ENCODE data around the gene GCC2.
"Not testable (repeated sequence)": the region's sequence is repeated elsewhere in the genome, so short reads cannot be mapped to it uniquely, and the experiment has no call there.

Gene GCC2, protein sequence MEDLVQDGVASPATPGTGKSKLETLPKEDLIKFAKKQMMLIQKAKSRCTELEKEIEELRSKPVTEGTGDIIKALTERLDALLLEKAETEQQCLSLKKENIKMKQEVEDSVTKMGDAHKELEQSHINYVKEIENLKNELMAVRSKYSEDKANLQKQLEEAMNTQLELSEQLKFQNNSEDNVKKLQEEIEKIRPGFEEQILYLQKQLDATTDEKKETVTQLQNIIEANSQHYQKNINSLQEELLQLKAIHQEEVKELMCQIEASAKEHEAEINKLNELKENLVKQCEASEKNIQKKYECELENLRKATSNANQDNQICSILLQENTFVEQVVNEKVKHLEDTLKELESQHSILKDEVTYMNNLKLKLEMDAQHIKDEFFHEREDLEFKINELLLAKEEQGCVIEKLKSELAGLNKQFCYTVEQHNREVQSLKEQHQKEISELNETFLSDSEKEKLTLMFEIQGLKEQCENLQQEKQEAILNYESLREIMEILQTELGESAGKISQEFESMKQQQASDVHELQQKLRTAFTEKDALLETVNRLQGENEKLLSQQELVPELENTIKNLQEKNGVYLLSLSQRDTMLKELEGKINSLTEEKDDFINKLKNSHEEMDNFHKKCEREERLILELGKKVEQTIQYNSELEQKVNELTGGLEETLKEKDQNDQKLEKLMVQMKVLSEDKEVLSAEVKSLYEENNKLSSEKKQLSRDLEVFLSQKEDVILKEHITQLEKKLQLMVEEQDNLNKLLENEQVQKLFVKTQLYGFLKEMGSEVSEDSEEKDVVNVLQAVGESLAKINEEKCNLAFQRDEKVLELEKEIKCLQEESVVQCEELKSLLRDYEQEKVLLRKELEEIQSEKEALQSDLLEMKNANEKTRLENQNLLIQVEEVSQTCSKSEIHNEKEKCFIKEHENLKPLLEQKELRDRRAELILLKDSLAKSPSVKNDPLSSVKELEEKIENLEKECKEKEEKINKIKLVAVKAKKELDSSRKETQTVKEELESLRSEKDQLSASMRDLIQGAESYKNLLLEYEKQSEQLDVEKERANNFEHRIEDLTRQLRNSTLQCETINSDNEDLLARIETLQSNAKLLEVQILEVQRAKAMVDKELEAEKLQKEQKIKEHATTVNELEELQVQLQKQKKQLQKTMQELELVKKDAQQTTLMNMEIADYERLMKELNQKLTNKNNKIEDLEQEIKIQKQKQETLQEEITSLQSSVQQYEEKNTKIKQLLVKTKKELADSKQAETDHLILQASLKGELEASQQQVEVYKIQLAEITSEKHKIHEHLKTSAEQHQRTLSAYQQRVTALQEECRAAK (N-terminal part only)

DNA sequence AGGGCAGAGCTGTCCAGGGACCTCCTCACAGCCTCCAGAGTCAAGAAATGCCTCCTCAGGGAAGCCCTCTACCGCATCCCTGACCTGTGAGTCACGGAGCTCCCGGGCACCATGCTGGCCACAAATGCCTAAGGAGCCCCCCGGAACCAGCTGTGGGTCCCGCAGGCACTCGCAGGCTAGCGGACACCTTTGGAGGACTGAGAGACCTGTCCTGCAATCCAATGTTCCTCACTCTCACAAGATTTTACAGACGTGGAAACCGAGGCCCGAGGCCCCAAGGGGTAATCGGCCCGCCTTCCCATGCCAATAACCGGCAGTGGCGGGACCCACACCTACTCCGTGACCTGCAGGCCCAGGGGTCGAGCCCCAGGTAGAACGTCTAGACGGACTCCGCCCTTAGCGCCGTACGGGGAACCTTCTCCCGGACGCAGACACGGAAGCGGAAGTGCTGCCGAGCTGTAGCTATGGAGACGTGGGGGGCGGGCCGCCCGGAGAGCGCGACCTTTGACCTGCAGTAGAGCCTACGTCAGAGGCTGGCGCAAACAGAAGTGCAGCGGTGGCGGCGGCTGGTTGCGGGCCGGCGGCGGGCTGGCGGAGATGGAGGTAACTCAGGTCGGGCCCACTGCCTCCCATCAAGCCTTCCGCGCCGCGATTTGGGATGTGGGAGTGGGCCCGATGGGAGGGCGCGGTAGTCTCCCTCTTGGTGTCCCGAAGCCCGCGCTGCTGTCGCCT is at the start of gene GCC2:
Gene GCC2, plus strand, starts transcription at position 529 of the 732 bp plus-strand sequence. Its CDS starts 69 bp downstream, at position 598.
- DNase-seq (ENCODE audit: extremely low read depth in 1 of 2, low read depth in 1 of 2): peak; percentile 87 to 95

DNA sequence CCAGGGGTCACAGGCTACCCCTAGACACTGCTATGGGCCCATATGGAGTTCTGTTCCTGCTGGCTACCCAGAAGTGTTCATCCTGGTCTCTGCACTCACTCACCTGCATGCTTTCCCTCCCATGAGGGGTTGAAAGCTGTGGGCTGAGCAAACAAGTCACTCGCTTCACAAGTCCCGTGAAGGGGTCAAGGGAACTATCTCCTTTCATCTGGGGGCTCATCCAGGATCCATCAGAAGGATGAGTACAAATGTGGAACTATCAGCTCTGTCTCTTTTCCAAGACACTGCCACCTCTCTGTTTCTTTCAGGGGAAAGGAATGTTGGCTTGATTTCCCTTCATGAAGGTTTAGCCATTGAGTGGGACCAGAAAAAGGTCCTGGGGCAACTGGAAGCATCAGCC is 49.5 kb upstream of the GCC2 start:
- no peak for DNase-seq (ENCODE audit: extremely low read depth in 1 of 2, low read depth in 1 of 2)

DNA sequence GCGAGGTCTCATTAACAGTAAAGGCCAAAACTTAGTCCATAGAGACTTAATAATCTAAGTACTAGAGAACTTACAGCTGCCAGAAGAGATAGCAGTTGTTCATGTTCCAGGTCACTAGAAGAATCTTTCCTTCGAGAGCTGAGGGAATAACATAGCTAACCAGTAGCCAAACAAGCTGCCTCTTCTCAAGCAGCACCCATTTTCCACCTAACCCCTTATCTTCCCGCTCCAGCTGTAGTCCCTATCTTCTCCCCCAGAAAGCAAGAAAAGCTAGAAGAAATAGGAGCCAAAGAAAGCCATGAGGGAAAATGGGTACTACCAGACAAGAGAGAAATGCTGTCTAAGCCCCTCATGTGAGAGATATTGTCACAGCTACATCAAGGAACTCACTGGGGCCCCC is 47.2 kb upstream of the GCC2 start:
- no peak for DNase-seq (ENCODE audit: extremely low read depth in 1 of 2, low read depth in 1 of 2)

DNA sequence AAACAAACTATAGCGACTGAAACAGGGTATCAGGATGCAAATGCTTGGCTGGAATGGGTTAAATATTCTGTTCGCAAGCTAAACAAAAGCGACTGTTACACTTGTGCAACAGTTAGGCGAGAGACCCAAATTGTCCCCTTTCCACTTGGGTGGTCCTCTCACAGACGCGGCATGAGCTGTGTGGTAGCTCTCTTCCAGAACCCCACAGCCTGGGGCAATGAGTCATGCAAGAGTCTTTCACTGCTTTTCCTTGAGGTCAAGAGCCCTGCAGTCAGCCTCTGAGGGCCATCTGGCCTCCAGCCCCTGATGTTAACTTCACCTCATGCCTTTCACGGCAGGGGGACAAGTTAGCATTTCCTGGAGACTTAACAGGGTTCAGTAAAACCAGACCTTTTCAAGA is 45.5 kb upstream of the GCC2 start:
- no peak for DNase-seq (ENCODE audit: extremely low read depth in 1 of 2, low read depth in 1 of 2)

DNA sequence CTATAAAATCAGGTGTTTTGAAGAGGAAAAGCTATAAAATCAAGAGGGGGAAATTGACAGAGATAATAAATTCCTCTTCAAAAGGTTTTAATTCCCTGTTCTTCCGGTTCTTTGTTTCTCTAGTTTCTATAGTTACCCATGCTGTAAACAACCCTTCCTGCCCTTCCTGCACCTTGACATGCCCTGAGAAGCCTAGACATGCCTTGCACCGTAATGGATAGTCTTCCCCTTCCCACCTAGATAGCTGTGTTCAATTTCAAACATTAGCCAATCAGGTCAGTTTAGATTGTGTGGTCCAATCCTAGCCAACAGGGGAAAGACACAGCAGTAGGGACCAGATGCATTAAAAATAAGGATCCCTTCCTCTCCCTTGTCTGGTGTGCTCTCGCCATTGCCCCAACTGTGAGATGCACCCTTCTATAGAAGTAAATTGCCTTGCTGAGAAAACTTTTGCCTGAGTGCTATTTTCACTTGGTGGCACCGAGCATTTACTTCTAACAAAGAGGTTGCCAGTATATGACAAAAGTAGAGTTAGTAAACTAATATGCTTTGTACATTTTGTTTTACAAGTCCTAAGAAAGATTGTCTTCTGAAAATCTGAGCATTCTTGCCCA is 44.1 kb upstream of the GCC2 start:
- no peak for DNase-seq (ENCODE audit: extremely low read depth in 1 of 2, low read depth in 1 of 2)

DNA sequence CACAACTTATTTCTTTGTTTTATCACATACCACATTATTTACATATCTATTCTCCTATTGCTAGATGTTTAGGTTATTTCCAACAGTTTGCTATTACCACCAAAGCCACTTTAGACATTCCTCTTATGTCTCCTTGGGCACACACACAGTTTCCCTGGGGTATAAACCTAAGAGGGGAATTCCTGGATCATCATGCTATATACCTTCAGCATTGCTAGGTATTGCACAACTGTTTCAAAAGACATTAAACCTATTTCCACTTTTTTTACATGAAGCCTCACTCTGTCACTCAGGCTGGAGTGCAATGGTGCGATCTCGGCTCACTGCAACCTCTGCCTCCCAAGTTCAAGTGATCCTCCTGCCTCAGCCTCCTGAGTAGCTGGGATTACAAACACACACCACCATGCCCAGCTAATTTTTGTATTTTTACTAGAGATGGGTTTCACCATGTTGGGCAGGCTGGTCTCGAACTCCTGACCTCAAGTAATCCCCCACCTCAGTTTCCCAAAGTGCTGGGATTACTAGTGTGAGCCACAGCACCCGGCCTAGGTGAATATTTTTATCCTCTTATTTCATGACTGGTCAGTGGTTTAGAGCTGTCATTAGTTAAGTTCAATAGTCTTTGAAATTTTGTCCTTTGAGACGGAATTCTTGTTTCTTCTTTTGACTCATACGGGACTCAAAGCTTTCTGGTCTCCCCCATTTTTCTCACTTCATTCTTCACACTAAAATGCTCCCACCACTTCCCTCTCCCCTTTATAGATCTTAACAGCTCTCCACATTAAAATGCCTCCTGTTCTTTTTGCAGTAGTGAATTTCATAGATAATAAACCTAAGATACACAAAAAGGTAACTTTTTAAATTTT is 40.9 kb upstream of the GCC2 start:
- DNase-seq (ENCODE audit: extremely low read depth in 1 of 2, low read depth in 1 of 2): no peak

DNA sequence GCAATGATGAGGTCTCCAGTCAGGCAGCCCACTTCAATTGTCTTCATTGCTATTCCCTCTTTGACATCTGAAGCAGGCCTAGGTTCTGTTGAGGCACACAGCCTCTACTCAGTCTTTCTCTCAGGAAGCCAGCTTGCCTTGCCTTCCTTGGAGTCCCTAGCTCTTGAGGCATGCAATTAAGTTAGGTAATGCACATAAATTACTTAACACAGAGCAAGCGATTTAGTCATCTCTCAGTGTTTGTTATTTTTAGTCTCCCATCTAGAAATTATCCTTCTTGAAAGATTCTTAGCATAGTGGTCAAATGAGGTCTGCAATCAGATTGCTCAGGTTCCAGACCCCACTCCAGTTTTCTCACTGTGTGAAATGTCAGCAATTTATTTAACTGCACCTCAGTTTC is 39.2 kb upstream of the GCC2 start:
- DNase-seq (ENCODE audit: extremely low read depth in 1 of 2, low read depth in 1 of 2): no peak

DNA sequence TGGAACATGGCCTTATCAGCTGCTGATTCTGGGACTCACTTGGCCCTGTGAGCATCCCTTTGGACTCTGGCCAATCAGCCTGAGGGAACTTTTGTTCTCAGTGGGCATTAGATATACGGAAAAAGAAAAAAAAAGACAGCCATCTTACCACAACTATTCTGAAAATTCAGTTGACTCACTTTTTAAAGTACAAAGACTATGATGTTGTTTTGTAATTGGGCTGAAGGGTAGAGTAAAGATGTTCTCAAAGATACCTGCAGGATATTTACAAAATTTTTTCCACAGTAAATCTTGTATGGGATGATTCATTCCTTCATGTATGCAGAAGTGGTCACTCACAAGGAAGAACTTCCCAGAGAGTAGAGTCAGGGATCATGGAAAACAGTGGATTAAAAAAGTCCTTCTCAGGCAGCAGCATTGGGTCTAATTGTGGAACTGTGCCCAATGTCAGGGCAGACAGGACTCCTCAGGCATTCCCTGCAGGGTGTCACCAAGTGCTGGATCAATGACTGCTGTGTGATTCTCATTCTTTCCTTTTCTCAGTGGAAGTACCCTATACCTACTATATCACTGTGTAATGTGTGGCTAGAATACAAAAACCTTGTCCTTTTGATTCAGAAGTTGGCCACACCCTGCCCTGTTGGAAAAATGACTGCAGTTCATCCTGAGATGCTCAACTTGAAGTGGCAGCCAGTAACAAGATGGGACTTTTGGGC is 35.9 kb upstream of the GCC2 start:
- no peak for DNase-seq (ENCODE audit: extremely low read depth in 1 of 2, low read depth in 1 of 2)

DNA sequence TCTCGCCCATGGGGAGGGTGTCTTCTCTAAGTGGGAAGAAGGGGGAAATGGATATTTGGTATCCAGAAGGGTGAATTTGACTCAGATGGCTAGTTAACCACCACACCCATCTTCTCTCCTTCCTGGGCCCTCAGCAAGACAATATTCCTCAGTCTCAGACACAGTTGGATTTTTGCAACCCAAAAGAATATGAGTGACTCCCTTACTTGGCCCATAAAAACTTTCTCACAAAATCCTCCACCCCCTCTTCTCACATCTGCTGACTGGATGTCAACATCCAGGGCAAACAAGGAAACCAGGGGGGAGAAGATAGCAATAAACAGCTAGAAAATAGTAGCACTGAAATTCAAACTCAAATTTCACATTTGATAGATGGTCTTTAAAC is 35.3 kb upstream of the GCC2 start:
- no peak for DNase-seq (ENCODE audit: extremely low read depth in 1 of 2, low read depth in 1 of 2)

DNA sequence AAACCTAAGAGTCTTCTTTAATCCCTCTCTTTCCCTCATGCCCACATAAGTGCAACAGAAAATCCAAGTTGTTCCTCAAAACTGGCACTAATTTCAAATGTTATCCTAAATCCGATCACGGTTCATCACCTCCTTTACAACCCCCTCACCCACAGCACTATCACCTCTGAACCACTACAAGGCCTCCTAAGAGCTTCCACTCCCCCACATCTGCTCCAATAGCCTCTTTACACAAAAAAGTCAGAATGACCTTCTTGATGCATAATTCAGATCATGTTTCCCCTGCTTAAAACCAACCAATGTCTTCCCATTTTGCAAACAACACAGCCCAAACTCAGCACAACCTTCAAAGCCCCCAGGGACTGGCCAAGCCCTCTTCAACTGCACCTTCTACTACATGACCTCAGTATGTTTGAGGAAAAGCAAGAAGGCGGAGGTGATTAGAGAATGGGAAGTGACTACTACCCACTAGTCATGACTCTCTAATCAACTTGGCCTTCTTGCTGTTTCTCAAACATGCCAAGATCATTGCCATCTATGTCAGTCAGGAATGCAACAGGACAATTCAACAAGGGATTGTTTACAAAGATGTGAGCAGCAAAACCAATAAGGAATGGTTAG is 34.6 kb upstream of the GCC2 start:
- DNase-seq (ENCODE audit: extremely low read depth in 1 of 2, low read depth in 1 of 2): no peak

DNA sequence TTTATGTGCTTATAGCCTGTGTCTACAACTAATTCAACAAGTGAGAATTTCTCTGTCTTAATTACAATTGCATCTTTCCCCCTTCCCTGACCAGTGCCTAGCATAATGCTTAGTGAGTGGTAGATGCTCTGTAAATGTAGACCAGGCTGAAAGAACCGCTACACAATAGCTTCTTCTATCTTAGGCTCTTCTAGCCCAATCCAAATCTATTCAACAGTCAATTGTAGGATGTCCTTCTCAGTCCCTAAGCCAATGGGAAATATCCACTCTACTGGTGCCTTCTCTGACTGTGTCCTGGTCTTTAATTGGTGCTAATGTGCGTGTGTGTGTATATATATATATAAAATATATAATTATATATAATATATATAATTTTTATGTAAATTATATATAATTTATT is 34.1 kb upstream of the GCC2 start:
- no peak for DNase-seq (ENCODE audit: extremely low read depth in 1 of 2, low read depth in 1 of 2)

DNA sequence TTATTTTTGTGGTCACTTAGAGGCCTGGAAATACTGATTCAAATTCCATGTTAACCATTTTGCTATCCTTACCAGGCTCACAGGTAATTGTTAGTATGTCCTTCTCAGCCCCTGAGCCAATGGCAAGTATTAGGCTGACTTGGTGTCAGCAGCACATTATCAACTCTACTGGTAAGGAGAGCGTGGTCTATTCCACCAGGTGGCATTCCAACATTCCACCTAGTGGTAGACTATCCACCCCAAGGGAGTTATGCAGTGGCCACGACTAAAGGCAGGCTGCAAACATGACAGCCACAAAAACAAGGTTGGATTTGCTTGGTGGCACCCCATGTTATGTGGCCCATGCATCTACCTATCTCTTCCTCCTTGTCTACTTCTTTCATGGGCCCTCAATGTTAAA is 31.8 kb upstream of the GCC2 start:
- no peak for DNase-seq (ENCODE audit: extremely low read depth in 1 of 2, low read depth in 1 of 2)

DNA sequence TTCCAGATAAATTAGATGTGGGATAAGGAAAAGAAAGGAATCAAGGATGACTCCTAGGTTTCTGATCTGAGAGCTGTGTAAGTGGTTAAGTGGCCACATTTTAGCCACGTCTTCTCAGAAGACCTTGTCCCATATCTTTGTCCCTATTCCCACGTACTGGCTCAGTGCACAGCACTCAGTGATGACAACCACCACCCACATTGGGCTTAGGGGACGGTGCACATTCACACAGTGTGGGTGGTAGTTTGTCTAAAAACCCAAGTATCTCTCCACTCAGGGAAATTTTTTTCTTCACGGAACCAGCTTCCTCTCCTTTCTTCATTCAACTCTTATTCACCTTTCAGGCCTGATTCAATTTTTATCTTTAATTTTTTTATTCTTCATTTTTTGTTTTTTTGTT is 30.6 kb upstream of the GCC2 start:
- no peak for DNase-seq (ENCODE audit: extremely low read depth in 1 of 2, low read depth in 1 of 2)

DNA sequence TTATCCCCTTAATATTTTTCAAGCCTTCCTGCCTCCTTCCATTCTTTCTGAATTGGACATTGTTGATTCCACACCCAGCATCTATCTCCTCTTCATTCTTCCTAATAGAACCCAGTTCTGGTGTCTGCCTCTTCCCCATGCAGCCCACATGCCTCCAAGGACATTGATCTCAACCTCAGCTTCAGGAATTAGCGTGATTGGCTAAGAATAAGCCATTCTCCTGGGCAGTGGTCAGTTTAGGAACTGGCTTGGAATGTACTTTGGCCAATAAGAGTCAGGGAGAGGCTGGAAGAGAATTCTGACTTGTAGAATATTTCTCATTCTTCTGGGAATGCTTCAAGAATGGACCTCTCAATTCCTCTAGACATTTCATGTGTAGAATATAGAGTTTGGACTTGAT is 25.9 kb upstream of the GCC2 start:
- no peak for DNase-seq (ENCODE audit: extremely low read depth in 1 of 2, low read depth in 1 of 2)

DNA sequence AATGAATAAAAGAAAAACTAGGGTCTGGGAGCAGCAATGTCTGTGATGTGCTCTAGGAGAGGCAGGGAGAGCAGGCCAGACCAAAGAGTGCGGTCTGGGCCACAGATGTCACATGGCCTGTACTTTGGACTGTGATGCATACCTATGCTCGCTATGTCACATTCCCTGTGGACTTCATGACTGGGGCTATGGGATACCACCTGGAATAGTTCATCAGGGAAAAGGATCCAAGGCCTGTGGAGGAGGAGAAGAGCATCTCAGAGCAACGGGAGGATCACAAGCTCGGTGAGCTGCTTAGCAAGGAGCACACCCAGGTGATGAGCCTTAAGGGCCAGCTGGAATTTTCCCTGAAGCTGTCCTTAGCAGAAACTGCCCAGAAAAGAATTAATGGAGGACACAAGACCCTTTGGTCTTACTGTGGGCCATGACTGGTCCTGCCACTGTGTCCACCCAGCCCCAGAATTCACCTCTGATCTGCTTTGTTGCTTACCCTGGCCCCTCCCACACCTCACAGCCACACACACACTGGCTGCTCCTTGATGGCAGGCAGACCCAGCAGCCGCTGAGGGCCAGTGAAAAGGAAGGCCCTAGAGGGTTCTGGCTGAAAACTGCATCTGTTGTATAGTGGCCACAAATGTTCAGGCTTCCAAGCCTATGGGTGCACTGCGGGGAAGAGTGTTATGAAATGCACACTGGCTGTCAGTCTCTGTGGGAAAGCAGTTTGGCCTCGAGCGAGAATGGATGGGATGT is 25.3 kb upstream of the GCC2 start:
- DNase-seq (ENCODE audit: extremely low read depth in 1 of 2, low read depth in 1 of 2): no peak

DNA sequence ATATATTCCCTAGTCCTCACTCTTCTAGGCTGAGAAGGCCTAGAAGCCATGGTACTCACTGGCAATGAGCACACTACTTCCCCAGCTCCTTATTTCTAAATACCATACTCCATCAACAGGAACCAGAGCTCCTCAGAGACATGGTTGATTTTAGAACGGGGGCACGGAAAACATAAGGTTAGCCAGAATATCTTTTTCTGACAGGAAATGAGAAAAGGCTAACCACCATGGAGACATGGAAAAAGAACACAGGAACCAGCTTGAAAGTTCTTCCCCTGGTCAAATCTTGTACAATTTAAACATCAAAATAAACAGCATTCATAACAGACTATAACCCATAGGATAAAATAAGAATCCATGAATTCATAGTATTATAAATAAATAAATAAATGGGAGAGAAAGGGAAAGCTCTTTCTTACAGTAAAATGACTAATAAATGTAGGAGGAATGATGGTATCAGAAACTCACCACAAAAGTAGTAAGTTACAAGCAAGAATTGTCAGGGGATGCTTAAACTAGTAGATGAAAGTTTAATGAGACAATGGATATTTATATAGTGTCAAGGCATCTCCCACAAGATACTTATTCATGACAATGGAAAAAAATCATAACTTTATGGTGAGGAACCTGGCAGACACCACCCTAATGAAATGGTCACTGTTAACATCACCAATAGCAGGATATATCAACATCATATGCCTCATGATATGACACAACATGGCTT is 20.6 kb upstream of the GCC2 start:
- no peak for DNase-seq (ENCODE audit: extremely low read depth in 1 of 2, low read depth in 1 of 2)

DNA sequence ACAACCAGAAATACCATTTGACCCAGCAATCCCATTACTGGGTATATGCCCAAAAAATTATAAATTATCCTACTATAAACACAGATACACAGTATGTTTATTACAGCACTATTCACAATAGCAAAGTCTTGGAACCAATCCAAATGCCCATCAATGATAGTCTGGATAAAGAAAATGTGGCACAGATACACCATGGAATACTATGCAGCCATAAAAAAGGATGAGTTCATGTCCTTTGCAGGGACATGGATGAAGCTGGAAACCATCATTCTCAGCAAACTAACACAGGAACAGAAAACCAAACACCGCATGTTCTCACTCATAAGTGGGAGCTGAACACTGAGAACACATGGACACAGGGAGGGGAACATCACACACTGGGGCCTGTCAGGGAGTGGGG is 13.4 kb upstream of the GCC2 start:
- DNase-seq (ENCODE audit: extremely low read depth in 1 of 2, low read depth in 1 of 2): not testable (repeated sequence)
